GM20000 (cell line): Measurements from ENCODE around the gene FAXDC2.

Source experiments
- DNase-seq: peaks from one replicate; pipeline ENCODE4 v3.0.0; 2012; ENCODE audit warnings: low spot score
- CTCF ChIP-seq: IDR thresholded peaks from 2 replicates; pipeline ENCODE4 v1.5.1; 2012; ENCODE audit warnings: mild to moderate bottlenecking, control low read depth; ENCODE audit errors: extremely low read depth, missing control alignments

FAXDC2 gene

GRCh38 chr5:154860765-154861164, 10.4 kb upstream of the FAXDC2 start:
- DNase-seq: no peak
- no peak for TF ChIP-seq CTCF

GRCh38 chr5:154860123-154860522, 9.7 kb upstream of the FAXDC2 start:
- TF ChIP-seq CTCF: no peak
- no peak for DNase-seq

- DNase-seq: no peak
- no peak for TF ChIP-seq CTCF
Measured at GRCh38 chr5:154858972-154859871, 8.8 kb upstream of the FAXDC2 start.

- DNase-seq: peak; percentile 91
- TF ChIP-seq CTCF: no peak
Measured at GRCh38 chr5:154858297-154858971, 8.0 kb upstream of the FAXDC2 start, which contains the start of gene CNOT8. Gene CNOT8 (plus strand): TSS chr5:154858627. CDS start chr5:154863279, 4,652 bp downstream.

- DNase-seq: peak; percentile 86
- TF ChIP-seq CTCF: no peak
Measured at GRCh38 chr5:154857530-154858296, 7.3 kb upstream of the FAXDC2 start.

- no peak for TF ChIP-seq CTCF
- no peak for DNase-seq
Measured at GRCh38 chr5:154851351-154851750, 948 bp upstream of the FAXDC2 start.
